ENCODE results near the gene PFKFB1.

- no peak for TF ChIP-seq SUZ12 (IDR thresholded peaks at IDR 0.05; ENCODE audit: extremely low read depth, insufficient read depth, insufficient read length)
- no peak for TF ChIP-seq YY1 (IDR thresholded peaks at IDR 0.05; ENCODE audit: insufficient read depth, insufficient read length)
Measured at GRCh38 chrX:54977387-54977786, 16.6 kb downstream of the PFKFB1 start.

All from NT2/D1 (cell line).